Measurements from ENCODE around the gene CSF1.

The CSF1 gene

DNA sequence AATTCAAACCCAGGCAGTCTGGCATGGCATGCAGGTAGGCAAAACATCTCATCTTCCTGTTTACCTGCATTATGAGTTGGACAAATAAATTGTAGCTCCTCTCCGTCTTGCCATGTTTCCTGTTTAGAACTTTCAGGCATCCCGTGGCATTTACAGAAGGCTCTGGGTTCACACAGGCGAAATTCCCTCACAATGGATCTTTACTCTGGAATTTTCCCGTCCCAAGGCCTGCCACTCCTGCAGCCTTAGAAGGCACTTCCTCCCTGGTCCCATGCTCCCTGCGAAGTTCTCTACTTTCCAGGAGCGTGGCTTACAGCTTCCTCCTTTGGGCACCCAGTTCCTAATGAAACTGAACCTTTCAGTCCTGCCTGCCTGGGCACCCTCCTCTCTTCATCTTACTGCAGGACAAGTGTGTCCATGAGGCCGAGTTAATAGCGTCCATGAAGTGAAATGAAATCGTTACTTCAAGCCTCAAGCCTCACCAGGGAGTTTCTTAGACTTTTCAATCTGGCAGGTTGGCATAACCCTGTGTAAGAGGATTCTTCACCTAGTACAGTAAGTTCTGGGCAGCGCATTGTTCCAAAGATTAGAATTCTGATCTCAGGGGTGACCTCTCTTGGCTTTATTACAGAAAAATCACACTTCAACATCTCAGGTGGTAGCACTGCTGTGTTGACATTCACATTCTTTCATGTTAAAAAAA is 37.1 kb downstream of the CSF1 start:
- Histone ChIP-seq H3K4me1 (ENCODE audit: insufficient read depth, low read length) (peaks cover 3% of the 10 kb centered on the region; the same call in 1 of the 2 replicates), H3K79me2 (ENCODE audit: insufficient read depth, low read length) (no peaks in the 10 kb centered on the region), H3K27me3 (ENCODE audit: insufficient read depth, low read length, poor library complexity) (no peaks in the 10 kb centered on the region), H3K9me3 (ENCODE audit: insufficient read depth, low read length, severe bottlenecking) (no peaks in the 10 kb centered on the region), H3K36me3 (ENCODE audit: insufficient read depth, low read length) (no peaks in the 10 kb centered on the region), H3K9ac (ENCODE audit: low read depth, low read length) (no peak overlapping the region), H2AFZ (ENCODE audit: low read depth, low read length) (no peak overlapping the region), H3K4me2 (ENCODE audit: insufficient read depth, low read length) (no peak overlapping the region), H4K20me1 (ENCODE audit: insufficient read depth, low read length) (no peaks in the 10 kb centered on the region), H3K4me3 (ENCODE audit: low read depth in 1 of 2, low read length in 2 of 2) (no peak overlapping the region), H3K27ac (ENCODE audit: low read length) (no peak overlapping the region)
- TF ChIP-seq, protein P1, sequence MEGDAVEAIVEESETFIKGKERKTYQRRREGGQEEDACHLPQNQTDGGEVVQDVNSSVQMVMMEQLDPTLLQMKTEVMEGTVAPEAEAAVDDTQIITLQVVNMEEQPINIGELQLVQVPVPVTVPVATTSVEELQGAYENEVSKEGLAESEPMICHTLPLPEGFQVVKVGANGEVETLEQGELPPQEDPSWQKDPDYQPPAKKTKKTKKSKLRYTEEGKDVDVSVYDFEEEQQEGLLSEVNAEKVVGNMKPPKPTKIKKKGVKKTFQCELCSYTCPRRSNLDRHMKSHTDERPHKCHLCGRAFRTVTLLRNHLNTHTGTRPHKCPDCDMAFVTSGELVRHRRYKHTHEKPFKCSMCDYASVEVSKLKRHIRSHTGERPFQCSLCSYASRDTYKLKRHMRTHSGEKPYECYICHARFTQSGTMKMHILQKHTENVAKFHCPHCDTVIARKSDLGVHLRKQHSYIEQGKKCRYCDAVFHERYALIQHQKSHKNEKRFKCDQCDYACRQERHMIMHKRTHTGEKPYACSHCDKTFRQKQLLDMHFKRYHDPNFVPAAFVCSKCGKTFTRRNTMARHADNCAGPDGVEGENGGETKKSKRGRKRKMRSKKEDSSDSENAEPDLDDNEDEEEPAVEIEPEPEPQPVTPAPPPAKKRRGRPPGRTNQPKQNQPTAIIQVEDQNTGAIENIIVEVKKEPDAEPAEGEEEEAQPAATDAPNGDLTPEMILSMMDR (IDR thresholded peaks at IDR 0.05; ENCODE audit: borderline replicate concordance, extremely low read depth, low read length, poor library complexity, severe bottlenecking) = no peak
- no peak for TF ChIP-seq EZH2 (IDR thresholded peaks at IDR 0.05; ENCODE audit: borderline replicate concordance, low read depth, low read length, severe bottlenecking)
- no peak for ATAC-seq (ENCODE audit: insufficient read depth, low read depth)
- DNase-seq = no peak

DNA sequence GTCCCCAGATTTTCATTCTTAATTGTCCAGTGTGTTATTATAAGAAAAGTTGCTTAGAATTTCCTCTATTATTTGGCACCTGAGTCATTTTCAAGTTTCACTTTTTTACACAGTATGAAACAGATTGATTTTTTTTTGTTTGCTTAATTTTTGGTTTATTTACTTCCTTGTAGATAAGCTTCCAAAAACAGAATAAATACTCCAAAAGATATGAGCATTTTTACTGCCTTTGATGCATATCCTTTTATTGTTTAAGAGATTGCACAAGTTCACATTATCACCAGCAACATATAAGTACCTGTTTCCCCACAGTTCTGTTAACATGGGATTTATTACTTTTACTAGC is 37.6 kb downstream of the CSF1 start:
- ATAC-seq (ENCODE audit: insufficient read depth, low read depth) (no peak), DNase-seq (no peak)
- TF ChIP-seq, protein P1 (IDR thresholded peaks at IDR 0.05; ENCODE audit: borderline replicate concordance, extremely low read depth, low read length, poor library complexity, severe bottlenecking) = no peak
- Histone ChIP-seq H3K4me2 (ENCODE audit: insufficient read depth, low read length) (no peak overlapping the region), H3K36me3 (ENCODE audit: insufficient read depth, low read length) (no peaks in the 10 kb centered on the region), H3K27ac (ENCODE audit: low read length) (no peak overlapping the region), H4K20me1 (ENCODE audit: insufficient read depth, low read length) (no peaks in the 10 kb centered on the region), H3K79me2 (ENCODE audit: insufficient read depth, low read length) (no peaks in the 10 kb centered on the region), H3K9me3 (ENCODE audit: insufficient read depth, low read length, severe bottlenecking) (no peaks in the 10 kb centered on the region), H3K4me1 (ENCODE audit: insufficient read depth, low read length) (peaks cover 3% of the 10 kb centered on the region; the same call in 1 of the 2 replicates), H2AFZ (ENCODE audit: low read depth, low read length) (no peak overlapping the region), H3K4me3 (ENCODE audit: low read depth in 1 of 2, low read length in 2 of 2) (no peak overlapping the region), H3K27me3 (ENCODE audit: insufficient read depth, low read length, poor library complexity) (no peaks in the 10 kb centered on the region), H3K9ac (ENCODE audit: low read depth, low read length) (no peak overlapping the region)

DNA sequence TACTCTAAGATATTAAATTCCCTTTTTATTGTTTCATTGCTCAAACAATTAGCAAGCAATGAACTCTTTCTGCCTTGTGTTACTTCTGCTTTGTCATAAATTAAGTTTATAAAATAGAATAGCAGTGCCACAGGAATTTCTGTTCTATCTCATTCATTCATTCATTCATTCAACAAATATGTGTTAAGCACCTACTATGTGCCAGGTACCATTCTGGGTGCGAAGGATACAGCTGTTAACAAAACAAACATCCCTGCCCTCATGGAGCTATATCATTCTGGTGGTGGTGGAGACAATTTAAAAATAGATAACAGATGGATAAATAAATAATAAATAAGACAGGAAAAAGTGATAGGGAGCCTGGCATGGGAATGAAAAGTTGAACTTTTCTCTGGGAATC is 39.4 kb downstream of the CSF1 start:
- Histone ChIP-seq H3K36me3 (ENCODE audit: insufficient read depth, low read length) (no peaks in the 10 kb centered on the region), H3K4me2 (ENCODE audit: insufficient read depth, low read length) (no peak overlapping the region), H3K9me3 (ENCODE audit: insufficient read depth, low read length, severe bottlenecking) (no peaks in the 10 kb centered on the region), H4K20me1 (ENCODE audit: insufficient read depth, low read length) (no peaks in the 10 kb centered on the region), H3K79me2 (ENCODE audit: insufficient read depth, low read length) (no peaks in the 10 kb centered on the region), H3K27ac (ENCODE audit: low read length) (no peak overlapping the region), H2AFZ (ENCODE audit: low read depth, low read length) (no peak overlapping the region), H3K27me3 (ENCODE audit: insufficient read depth, low read length, poor library complexity) (no peaks in the 10 kb centered on the region), H3K4me3 (ENCODE audit: low read depth in 1 of 2, low read length in 2 of 2) (no peak overlapping the region), H3K9ac (ENCODE audit: low read depth, low read length) (no peak overlapping the region), H3K4me1 (ENCODE audit: insufficient read depth, low read length) (no peaks in the 10 kb centered on the region)
- TF ChIP-seq, protein P1 (IDR thresholded peaks at IDR 0.05; ENCODE audit: borderline replicate concordance, extremely low read depth, low read length, poor library complexity, severe bottlenecking) = no peak
- TF ChIP-seq EZH2 (IDR thresholded peaks at IDR 0.05; ENCODE audit: borderline replicate concordance, low read depth, low read length, severe bottlenecking) = no peak
- DNase-seq = no peak
- no peak for ATAC-seq (ENCODE audit: insufficient read depth, low read depth)
